H1 (cell line): ENCODE results near the gene BABAM2.

Experiments
- EGR1 ChIP-seq: IDR thresholded peaks from 2 replicates; pipeline ENCODE4 v1.6.1; 2011; ENCODE audit warnings: low read depth, low read length, borderline replicate concordance
- POLR2A ChIP-seq, 2 experiments: IDR thresholded peaks; 1 replicate in 1 of 2; 2 replicates in 1 of 2; pipeline ENCODE4 v1.6.1; 2011; ENCODE audit warnings: low read depth in 2 of 2, low read length in 2 of 2, mild to moderate bottlenecking in 2 of 2; ENCODE audit errors: control extremely low read depth in 1 of 2
- POLR2AphosphoS5 ChIP-seq: IDR thresholded peaks from 2 replicates; pipeline ENCODE4 v1.6.1; 2011; ENCODE audit warnings: low read depth, low read length
- RFX5 ChIP-seq: IDR thresholded peaks from 2 replicates; pipeline ENCODE4 v1.6.1; 2011; ENCODE audit warnings: low read depth, low read length, improper control_type of control experiment, borderline replicate concordance
- TF ChIP-seq, protein P1 (sequence below), 3 experiments: IDR thresholded peaks; 1 replicate in 2 of 3; 2 replicates in 1 of 3; pipeline versions ENCODE4 v1.5.1 to v1.6.1; 2011; ENCODE audit warnings: low read length in 3 of 3, mild to moderate bottlenecking in 3 of 3, inconsistent platforms in 2 of 3, low read depth in 1 of 3, moderate library complexity in 1 of 3; ENCODE audit not compliant: insufficient read depth in 1 of 3; ENCODE audit errors: control extremely low read depth in 1 of 3
- TF ChIP-seq, protein P2 (sequence below): IDR thresholded peaks from 2 replicates; pipeline ENCODE4 v1.6.1; 2011; ENCODE audit warnings: low read depth, mild to moderate bottlenecking, low read length; ENCODE audit not compliant: insufficient read depth

- TF ChIP-seq, protein P1, sequence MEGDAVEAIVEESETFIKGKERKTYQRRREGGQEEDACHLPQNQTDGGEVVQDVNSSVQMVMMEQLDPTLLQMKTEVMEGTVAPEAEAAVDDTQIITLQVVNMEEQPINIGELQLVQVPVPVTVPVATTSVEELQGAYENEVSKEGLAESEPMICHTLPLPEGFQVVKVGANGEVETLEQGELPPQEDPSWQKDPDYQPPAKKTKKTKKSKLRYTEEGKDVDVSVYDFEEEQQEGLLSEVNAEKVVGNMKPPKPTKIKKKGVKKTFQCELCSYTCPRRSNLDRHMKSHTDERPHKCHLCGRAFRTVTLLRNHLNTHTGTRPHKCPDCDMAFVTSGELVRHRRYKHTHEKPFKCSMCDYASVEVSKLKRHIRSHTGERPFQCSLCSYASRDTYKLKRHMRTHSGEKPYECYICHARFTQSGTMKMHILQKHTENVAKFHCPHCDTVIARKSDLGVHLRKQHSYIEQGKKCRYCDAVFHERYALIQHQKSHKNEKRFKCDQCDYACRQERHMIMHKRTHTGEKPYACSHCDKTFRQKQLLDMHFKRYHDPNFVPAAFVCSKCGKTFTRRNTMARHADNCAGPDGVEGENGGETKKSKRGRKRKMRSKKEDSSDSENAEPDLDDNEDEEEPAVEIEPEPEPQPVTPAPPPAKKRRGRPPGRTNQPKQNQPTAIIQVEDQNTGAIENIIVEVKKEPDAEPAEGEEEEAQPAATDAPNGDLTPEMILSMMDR (IDR thresholded peaks at IDR 0.05; ENCODE audit: control extremely low read depth in 1 of 3, insufficient read depth in 1 of 3, low read depth in 1 of 3, low read length in 3 of 3), result no peak
- TF ChIP-seq RFX5 (no peak), EGR1 (no peak), POLR2A (IDR thresholded peaks at IDR 0.05; ENCODE audit: control extremely low read depth in 1 of 2, low read depth in 2 of 2, low read length in 2 of 2) (no peak), POLR2AphosphoS5 (no peak)
- TF ChIP-seq, protein P2, sequence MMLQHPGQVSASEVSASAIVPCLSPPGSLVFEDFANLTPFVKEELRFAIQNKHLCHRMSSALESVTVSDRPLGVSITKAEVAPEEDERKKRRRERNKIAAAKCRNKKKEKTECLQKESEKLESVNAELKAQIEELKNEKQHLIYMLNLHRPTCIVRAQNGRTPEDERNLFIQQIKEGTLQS, result no peak
These were observed 363.0 kb downstream of the BABAM2 start for GRCh38 chr2:28253543-28253942.
